NCI-H1930 (cell line): ENCODE measurements around the gene MAP3K19.
A peak's percentile ranks its signal among the peaks of the same experiment; 100 is the strongest.
"Not testable (repeated sequence)": the region's sequence is repeated elsewhere in the genome, so short reads cannot be mapped to it uniquely, and the experiment has no call there.

Experiments used
- DNase-seq, 2 experiments: peaks; one replicate each; lab custom pipeline; 2025; lab: John Stamatoyannopoulos, UW

MAP3K19 gene

DNA sequence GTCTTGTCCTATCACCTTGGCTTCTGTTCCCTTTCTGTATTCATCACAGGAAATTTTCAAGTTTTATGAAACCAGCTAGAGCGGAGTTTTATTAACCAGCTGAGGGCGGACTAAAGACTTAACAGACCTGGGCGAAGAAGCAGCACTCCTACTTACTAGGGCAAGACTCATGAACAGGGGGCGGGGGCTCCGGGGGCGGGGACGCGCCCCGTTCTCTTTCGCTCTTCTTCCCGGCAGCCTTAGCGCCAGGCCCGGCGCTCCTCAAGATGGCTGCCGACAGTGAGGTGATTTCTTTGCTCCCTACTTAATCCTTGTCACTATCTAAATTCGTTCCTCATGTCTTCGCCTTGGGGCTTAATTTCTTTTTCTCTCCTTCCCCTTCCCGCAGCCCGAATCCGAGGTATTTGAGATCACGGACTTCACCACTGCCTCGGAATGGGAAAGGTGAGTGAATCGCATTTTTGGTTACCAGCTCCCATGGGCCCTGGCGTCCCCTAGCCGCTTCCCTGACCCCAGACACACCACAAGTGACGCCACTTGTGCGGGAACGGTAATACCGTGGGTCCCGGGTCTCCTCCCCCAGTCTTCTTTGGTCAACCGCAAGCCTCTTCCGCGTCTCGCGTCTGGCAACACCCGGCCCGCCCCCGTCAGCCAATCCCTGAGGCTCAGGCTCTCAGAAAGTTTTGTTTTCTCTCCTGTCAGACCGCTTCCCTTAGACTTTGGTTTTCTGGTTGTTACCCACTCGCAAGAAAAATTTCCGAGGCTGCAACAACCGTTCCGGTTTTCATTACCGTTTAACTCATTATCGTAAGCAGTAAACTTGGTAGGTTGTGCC lies 5.0 kb upstream of the MAP3K19 start, which contains the start of gene RAB3GAP1:
TSS of gene RAB3GAP1 (plus strand) at position 251 of the 835 bp plus-strand sequence. CDS start at position 267, 16 bp downstream.
- DNase-seq: peak; percentile 46 to 64

DNA sequence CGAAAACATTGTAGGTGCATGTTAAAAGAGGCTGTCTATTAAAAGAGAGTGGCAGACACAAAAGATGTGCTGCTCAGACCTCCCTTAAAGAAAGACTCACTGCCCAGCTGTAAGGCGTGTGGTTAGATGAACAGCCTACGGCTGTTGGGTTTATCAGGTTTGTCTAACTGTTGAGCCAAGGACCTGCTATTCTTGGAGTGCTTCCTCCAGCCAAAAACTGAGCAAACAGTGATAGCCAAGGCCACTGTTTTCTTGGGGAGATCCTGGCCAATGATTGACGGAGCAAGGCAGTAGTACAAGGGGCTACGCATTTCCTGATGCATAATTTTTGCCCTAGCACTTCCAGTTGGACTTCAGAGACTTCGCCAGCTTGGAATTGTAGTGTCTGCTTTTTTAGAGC lies 3.4 kb upstream of the MAP3K19 start:
- DNase-seq: no peak

DNA sequence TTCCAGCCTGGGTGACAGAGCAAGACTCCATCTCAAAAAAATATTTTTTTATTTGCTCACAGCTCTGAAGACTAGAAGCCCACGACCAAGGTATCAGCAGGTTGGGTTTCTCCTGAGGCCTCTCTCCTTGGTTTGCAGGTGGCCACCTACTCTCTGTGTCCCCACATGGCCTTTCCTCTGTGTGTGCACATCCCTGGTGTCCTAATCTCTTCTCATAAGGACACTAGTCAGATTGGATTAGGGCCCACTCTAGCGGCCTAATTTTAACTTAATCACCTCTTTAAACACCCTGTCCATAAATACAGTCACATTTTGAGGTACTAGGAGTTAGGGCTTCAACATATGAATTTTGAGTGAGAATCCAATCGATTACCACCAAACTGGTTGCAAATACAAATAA lies 2.9 kb upstream of the MAP3K19 start:
- no peak for DNase-seq

DNA sequence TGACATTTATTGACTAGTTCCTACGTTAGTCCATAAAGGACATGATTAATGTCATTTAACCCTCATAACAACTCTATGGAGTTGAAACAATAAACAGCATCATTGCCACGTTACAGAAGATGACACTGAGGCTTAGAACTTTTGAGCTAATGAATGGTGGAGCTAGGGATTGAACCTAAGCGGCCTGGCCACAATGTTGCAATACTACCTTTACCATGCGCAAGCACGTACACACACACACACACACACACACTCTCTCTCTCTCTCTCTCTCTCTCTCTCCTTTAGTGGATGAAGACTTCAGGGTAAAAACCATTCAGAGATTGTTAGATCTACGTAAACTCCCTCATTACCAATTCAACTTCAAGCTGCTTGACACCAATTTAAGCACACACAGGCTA lies 875 bp upstream of the MAP3K19 start:
- DNase-seq: no peak

DNA sequence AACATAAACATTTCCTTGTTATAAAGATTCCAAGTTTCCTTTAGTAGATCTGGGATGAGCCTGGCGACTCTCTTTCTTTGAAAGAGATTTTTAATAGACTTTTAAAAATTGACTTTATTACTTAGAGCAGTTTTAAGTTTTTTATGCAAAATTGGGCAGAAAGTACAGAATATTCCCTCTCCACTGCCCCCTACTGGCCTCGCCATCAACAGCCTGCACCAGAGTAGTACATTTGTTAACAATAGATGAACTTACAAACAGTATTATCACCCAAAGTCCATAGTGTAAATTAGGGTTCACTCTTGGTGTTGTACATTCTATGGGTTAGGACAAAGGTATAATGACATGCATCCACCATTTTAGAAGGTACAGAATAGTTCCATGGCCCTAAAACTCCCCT lies 3.9 kb downstream of the MAP3K19 start:
- DNase-seq: no peak

DNA sequence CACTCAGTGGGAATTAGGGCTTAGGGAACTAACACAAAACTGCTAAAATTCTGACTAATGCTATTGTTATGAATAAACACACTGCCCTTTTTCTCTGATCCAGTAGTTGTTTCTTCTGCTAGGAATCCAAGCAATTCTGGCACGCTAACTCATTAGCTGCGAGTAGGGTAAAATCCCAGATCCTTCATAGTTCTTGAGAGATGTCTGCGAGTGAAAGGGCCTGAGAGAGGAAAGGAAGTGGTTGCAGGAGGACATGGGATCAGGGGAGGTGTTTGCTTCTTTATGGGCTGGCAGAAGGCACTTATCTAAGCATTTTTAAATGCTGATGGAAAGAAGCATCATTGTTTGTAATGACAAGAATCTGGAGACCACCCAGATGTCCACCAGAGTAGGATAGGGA lies 9.4 kb downstream of the MAP3K19 start:
- no peak for DNase-seq

DNA sequence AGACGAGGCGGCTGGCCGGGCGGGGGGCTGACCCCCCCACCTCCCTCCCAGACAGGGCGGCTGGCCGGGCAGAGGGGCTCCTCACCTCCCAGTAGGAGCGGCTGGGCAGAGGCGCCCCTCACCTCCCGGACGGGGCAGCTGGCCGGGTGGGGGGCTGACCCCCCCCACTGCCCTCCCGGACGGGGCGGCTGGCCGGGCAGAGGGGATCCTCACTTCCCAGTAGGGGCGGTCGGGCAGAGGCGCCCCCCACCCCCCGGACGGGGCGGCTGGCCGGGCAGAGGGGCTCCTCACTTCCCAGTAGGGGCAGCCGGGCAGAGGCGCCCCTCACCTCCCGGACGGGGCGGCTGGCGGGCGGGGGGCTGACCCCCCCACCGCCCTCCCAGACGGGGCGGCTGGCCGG lies 14.0 kb downstream of the MAP3K19 start:
- DNase-seq: not testable (repeated sequence)

DNA sequence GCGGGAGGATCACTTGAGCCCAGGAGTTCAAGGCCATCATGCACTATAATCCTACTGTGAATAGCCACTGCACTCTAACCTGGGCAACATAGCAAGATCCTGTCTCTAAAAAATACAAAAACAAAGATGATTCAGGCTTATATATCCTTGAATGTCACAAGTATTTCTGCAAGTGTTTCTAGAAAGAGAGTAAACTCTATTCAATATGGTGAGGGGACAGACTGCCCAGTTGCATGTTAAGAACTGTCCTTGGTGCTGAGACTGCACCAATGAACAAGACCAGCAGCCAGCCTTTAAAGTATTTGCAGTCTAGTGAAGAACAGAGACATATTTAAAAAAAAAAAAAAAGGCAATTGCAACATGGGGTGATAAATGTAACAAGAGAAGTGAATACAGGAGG lies 16.4 kb downstream of the MAP3K19 start:
- DNase-seq: no peak

DNA sequence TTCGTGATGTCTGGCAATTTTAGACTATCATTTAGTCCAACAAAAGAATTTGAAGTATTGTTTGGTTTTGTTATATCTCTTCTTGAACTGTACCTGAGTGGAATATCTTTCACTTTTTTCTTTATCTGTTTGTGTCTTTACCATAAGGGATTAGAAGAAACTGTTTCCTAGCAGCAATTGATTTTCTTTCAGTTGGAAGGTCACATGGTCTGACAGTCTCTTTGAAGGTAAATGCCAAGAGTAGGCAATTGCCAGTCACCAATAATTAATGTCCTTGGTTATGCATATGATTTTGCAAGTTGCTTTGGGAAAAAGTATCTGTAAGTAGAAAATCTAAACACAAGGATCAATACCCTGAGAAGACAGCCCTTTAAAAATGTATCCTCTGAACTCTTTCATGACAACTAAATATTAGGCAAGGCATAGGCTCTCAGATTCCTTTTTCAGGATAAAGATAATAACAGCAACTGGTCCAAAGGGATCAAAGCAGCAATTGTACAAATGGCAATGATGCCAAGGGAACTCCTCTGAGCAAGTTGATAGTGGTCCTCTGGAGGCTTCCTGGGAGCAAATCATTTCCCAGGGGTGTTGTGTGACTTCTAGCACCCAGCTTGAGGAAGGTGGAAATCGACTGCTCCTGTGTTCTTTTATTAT lies 17.6 kb downstream of the MAP3K19 start:
- no peak for DNase-seq

DNA sequence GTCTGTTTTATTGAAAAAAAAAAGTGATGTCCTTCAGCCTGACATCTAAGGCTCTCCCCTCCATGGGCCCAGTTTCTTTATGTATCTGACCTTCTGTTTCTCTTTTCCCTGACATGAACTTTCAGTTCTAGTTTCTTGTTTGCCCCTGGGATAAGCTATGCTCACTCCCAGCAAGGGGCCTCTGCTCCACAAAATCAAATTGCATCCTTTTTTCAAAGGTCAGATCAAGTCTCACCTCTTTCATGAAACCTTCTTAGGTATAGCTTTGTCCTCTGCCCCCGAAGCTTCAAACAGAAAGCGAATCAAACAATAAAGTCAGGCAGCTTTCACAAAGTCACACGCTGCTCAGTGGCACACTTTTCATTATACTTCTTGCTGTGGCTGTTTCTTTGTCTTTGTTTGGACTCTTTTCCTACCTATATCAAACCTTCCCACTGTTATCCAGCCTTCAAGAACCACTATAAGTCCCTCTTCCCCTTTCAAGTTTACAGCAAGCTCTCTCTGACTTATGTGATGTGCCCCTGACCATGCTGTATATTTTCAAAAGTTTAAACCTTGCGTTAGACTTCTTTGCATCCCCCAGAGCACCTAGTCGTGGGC lies 23.3 kb downstream of the MAP3K19 start:
- no peak for DNase-seq

DNA sequence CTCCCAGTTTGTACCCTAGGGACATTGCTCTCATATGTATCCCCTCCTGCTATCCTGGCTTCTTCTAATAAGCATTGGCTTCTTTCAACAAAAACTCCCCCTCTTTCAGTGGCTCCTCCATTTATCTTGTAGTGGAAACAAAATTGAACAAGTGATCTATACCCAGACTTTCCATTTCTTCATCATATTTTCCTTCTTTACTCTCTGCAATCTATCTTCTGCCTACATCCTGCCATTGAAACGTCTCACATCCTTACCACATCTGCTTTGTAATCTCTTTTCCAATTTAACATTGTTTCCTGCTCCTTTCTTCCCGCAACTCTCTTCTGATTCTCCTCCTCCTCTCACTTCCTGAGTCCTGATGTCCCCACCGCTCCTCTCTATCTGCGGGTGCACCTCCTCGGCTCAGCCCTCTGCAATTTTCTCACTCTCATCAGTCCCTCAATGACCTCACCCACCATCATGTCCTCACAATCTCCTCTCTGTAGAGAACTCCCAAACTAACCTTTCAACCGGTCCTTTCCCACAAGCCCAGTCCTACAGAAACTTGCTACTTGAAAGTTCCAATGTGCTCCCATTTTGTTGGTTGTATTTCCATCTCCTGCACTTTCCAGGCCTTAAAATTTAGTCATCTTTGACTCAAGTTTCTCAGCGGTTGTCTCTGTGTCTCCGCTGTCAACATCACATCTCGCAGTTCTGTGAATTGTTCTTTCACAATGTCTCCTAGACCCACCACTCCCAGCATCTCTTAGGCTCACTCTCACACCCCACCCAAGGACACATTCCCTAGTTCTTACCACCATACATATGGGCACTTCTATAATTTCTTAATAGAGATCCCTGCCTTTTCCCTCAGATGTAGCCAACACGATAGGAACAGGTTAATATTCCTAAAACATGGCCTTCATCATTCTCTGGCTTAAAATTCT lies 24.0 kb downstream of the MAP3K19 start:
- no peak for DNase-seq

DNA sequence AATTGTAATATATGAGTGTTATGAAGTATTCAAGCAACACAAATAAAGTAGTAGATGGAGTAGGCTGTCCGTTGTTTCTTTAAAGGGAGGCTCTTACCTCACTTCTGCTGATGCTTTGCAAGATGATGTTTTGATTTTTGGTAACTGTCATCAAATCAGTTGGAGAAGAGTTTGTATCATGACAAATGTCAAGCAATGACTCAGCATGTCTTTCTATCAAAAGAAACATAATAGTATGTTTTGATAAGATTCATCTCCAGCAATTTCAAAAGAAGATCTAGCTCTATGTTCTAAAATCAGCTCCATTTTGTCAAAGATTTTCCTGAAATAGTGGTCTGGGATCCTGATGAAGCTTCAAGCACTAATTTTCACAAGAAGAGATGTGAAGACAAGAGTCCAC lies 25.6 kb downstream of the MAP3K19 start:
- no peak for DNase-seq

DNA sequence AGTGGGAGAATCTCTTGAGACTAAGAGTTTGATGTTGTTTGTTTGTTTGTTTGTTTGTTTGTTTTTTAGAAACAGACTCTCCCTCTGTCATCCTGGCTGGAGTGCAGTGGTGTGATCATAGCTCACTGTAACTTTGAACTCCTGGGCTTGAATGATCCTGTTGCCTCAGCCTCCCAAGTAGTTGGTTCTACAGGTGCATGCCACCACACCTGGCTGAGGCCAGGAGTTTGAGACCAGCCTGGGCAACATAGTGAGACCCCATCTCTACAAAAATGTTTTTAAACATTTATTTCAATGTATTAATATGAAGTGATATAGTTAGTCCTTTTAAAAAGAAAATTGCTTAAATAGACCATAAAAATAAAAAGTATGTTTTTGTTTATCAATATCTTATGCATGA lies 35.6 kb downstream of the MAP3K19 start:
- DNase-seq: no peak

DNA sequence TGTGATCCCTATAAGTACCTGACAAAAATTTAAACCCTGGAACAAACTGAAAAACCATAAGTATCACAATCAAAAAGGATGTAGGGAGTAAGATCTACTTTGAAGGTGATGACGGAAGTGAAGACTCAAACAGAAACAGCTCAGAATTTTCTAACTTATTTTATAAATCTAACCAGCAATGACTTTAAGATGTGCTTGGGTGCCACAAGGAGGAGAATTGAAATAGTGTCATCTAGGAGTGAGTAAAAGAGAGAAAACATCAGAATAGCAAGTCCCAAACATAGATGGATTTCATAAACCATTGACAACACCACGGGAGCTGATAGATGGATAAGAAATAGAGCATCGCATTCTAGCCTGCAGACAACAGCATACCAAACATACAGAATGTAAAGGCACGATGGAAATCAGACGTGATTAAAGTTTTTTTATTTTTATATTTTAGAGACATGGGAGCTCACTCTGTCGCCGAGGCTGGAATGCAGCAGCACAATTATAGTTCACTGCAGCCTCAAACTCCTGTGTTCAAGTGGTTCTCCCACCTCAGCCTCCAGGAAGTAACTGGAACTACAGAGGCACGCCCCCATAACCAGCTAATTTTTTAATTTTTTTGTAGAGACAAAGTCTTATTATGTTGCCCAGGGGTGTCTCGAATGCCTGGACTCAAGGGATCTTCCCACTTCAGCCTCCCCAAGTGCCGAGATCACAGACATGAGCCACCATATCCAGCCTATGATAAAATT lies 36.9 kb downstream of the MAP3K19 start:
- DNase-seq: no peak

DNA sequence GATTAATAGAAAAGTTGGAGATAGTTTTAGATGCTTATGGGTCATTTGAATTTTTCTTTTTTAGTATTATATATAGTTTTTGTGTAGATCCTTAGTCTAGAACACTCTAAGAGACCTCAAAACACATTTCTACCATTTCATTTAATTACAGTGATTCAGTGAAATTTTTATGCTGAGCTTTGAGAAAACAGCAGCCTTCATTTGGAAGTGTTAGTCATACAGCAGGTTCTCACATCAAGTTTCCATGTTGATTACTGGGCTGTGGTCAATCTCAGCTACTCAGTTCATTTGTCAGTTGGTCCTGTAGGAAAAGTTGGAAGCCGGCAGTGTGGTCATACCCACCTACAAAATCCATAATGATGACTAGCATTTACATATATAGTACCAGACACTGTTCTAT lies 37.9 kb downstream of the MAP3K19 start:
- DNase-seq: no peak

DNA sequence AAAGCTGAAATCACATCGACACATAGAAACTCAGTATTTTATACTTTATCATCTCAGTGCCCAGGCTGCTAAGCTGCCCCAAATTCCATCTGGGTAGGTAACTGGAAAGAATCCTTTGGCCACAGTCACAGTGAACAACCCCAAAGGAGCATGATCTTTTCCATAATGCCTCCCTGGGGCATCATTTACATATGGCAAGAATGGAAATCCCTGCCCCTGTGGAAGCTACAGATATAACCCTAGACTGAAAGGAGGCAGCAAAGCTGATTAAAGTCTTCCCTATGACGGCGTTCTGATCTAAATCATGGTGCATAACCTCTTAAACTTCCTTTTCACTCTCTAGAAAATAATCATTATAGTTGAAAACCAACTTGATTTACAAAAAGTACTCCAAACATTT lies 41.5 kb downstream of the MAP3K19 start:
- no peak for DNase-seq

DNA sequence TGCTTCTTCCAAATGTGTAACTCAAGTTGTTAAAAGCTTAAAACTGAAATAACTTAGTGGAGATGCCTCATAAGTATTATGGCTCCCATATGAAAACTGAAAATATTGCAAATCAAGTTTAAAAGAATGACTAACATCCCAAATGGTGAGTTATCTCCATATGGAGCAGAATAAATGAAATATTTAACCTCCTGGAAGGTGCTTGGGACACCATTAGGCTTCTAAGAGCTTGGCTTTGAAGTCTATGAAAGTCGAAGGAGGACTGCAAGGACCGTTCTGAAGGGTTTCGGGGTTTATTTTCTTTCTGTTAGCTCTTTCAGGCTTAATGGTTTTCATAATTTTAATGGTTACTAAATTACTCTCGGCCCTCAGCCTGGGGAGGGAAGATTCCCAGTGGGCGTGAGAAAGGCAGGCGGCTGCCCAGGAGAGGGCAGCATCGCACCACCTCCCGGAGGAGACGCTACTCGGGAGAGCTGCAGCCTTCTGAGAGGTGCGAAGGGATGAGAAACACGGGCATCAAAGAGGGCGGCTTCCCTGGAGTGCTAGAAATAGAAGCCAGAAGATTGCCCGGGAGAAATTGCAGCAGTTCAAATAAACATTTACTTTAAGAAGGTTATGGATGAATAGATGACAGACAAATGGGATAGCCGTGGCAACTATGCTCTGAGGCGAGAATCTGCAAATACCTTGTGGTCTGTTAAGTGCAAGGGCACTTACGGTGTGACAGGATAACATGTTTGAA lies 43.1 kb downstream of the MAP3K19 start:
- DNase-seq: peak; percentile 45 to 56

DNA sequence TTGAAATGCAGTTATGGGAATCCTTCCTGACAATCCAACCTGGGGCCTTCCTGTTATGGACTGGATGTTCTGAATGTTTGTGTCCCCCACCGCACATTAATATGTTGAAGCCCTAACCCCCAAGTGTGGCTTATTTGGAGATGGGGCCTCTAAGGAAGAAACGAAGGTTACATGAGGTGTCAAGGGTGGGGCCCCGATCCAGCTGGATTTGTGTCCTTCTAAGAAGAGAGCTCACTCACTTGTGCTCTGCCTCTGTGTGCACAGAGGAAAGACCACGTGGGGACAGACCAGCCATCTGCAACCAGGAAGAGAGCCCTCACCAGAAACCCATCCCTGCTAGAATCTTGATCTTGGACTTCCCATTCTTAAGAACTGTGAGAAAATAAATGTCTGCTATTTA lies 44.4 kb downstream of the MAP3K19 start:
- no peak for DNase-seq

DNA sequence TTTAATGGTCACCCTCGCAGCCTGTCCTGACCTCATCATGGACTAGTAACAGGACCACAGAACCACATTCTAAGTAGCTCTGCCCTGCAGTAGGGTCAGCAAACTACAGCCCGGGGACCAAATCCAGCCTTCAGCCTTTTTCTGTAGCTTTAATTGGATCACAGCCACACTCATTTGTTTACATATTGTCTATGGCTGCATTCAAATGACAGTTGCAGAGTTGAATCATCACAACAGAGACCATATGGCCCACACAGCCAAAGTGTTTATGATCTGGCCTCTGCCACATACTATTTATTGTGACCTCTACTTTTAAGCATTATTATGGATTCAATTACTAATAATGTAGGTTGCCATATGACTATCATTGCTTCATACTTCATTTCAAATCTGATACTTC lies 47.7 kb downstream of the MAP3K19 start:
- no peak for DNase-seq

DNA sequence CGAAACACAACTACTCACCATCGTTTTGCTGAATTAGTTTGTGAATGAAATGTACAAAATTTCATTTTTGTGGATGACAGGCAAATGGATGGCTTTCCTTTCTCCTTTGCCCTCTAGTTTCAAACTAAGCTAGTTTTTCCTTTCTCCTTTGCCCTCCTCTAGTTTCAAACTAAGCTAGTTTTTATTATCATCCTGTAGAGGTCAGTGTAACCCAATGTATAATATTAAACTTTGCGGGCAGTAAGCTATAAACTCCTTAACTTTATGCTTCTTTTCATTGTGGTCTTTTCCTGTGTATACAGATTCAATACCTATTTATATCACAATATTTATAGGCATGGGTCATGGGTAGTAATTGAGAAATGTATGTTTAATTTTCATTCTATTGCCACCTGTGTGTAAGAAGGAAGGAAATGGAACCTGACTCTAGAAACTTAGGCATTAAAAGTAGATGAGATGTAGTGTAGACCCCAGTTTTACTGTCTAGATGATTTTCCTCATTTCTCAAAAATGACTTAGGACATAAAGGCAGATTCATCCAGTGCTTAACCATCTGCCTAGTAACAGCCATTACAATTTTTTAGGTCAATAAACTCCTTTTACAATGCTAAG lies 58.1 kb downstream of the MAP3K19 start:
- peak in 1 of 2 experiments; percentile 3 for DNase-seq
